ENCODE results near the gene SLC14A1. TPM values are rescaled to one million over a fixed set of nuclear protein-coding genes. Genes with fewer than 3 reads are reported as not detected.

SLC14A1 gene
- total and polyA plus RNA-seq, 2 of the 13 experiments (the other 11 are each of a cell fraction or from before 2014, with no cell fraction given): not detected

DNA sequence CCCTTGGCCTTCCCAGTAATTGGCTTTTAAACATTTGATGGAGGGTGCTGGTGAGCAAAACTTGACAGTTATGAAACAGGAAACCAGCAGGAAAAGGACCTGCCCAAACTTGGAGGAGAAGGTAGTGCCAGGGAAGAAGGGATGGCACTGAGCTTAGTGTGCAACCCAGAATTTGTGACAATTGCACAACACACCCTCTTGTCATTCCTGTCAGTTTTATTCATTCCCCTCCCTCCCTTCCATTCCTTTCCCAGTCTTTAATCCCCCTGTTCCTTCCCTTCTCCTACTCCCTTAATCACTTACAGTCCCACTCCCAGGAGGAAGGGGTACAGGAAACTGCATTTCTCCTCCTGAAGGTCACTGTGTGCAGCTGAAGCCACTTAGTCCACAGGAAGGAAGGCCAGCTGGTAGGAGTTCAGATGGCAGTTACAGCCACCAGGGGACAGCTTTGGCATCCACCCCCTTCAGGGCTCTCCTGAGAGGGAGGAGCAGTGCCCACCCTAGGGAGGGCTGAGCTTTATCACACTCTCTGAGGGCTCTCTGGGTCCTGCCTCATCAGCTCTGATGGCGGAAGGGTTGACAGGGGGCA, 77.5 kb downstream of the SLC14A1 start:
- Histone ChIP-seq H4K20me1 (ENCODE audit: insufficient read depth, low read length) (no peaks in the 10 kb centered on the region), H3K27ac (ENCODE audit: extremely low read length, insufficient read depth, low read length) (no peak overlapping the region), H2AFZ (ENCODE audit: low read length) (no peak overlapping the region), H3K9me3 (ENCODE audit: low read length) (no peaks in the 10 kb centered on the region), H3K79me2 (ENCODE audit: insufficient read depth, low read length) (no peaks in the 10 kb centered on the region), H3K4me1 (ENCODE audit: insufficient read depth, low read length) (no peaks in the 10 kb centered on the region), H3K9ac (ENCODE audit: insufficient read depth, low read depth, low read length) (no peak overlapping the region), H3K27me3 (ENCODE audit: control insufficient read depth in 1 of 2, insufficient read depth in 2 of 2, low read length in 2 of 2) (no peaks in the 10 kb centered on the region), H3K4me2 (ENCODE audit: low read depth, low read length) (no peak overlapping the region), H3K36me3 (replicated peaks in 1 of 2; ENCODE audit: control insufficient read depth in 1 of 2, insufficient read depth in 2 of 2, low read length in 2 of 2) (no peaks in the 10 kb centered on the region), H3K4me3 (replicated peaks in 1 of 3; ENCODE audit: insufficient read depth in 1 of 3, low read depth in 2 of 3, low read length in 3 of 3) (no peak overlapping the region)
- ChIA-PET POLR2A (no interaction called here), CTCF (ENCODE audit: low intra/inter-chr PET ratio, low total read pairs) (no interaction called here)
- ATAC-seq (no peak), DNase-seq (ENCODE audit: low spot score) (no peak), FAIRE-seq (no peak)
- in situ Hi-C loops (cut with HindIII; ENCODE audit: extremely low pct_ligation_motif_present, low pct_unique_long_range_greater_than_20kb): no loop called here
- TF ChIP-seq, protein P1, sequence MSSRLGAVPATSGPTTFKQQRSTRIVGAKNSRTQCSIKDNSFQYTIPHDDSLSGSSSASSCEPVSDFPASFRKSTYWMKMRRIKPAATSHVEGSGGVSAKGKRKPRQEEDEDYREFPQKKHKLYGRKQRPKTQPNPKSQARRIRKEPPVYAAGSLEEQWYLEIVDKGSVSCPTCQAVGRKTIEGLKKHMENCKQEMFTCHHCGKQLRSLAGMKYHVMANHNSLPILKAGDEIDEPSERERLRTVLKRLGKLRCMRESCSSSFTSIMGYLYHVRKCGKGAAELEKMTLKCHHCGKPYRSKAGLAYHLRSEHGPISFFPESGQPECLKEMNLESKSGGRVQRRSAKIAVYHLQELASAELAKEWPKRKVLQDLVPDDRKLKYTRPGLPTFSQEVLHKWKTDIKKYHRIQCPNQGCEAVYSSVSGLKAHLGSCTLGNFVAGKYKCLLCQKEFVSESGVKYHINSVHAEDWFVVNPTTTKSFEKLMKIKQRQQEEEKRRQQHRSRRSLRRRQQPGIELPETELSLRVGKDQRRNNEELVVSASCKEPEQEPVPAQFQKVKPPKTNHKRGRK (CRISPR knock-in tag; IDR thresholded peaks at IDR 0.05): no peak
- TF ChIP-seq, protein P2, sequence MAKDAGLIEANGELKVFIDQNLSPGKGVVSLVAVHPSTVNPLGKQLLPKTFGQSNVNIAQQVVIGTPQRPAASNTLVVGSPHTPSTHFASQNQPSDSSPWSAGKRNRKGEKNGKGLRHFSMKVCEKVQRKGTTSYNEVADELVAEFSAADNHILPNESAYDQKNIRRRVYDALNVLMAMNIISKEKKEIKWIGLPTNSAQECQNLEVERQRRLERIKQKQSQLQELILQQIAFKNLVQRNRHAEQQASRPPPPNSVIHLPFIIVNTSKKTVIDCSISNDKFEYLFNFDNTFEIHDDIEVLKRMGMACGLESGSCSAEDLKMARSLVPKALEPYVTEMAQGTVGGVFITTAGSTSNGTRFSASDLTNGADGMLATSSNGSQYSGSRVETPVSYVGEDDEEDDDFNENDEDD (CRISPR knock-in tag; IDR thresholded peaks at IDR 0.05; ENCODE audit: borderline replicate concordance): no peak
- no peak for TF ChIP-seq ZNF20 (CRISPR knock-in tag; IDR thresholded peaks at IDR 0.05)
- TF ChIP-seq ZKSCAN1 (IDR thresholded peaks at IDR 0.05; ENCODE audit: low read length): no peak
- TF ChIP-seq ZNF652 (CRISPR knock-in tag; IDR thresholded peaks at IDR 0.05; ENCODE audit: borderline replicate concordance, low read depth): no peak
- TF ChIP-seq EHMT2 (IDR thresholded peaks at IDR 0.05; ENCODE audit: borderline replicate concordance, low read depth, low read length): no peak
- no peak for TF ChIP-seq CEBPB (IDR thresholded peaks at IDR 0.05; ENCODE audit: borderline replicate concordance, low read depth, low read length)
- TF ChIP-seq, protein P3, sequence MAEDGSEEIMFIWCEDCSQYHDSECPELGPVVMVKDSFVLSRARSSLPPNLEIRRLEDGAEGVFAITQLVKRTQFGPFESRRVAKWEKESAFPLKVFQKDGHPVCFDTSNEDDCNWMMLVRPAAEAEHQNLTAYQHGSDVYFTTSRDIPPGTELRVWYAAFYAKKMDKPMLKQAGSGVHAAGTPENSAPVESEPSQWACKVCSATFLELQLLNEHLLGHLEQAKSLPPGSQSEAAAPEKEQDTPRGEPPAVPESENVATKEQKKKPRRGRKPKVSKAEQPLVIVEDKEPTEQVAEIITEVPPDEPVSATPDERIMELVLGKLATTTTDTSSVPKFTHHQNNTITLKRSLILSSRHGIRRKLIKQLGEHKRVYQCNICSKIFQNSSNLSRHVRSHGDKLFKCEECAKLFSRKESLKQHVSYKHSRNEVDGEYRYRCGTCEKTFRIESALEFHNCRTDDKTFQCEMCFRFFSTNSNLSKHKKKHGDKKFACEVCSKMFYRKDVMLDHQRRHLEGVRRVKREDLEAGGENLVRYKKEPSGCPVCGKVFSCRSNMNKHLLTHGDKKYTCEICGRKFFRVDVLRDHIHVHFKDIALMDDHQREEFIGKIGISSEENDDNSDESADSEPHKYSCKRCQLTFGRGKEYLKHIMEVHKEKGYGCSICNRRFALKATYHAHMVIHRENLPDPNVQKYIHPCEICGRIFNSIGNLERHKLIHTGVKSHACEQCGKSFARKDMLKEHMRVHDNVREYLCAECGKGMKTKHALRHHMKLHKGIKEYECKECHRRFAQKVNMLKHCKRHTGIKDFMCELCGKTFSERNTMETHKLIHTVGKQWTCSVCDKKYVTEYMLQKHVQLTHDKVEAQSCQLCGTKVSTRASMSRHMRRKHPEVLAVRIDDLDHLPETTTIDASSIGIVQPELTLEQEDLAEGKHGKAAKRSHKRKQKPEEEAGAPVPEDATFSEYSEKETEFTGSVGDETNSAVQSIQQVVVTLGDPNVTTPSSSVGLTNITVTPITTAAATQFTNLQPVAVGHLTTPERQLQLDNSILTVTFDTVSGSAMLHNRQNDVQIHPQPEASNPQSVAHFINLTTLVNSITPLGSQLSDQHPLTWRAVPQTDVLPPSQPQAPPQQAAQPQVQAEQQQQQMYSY (CRISPR knock-in tag; IDR thresholded peaks at IDR 0.05): no peak
- TF ChIP-seq, protein P4, sequence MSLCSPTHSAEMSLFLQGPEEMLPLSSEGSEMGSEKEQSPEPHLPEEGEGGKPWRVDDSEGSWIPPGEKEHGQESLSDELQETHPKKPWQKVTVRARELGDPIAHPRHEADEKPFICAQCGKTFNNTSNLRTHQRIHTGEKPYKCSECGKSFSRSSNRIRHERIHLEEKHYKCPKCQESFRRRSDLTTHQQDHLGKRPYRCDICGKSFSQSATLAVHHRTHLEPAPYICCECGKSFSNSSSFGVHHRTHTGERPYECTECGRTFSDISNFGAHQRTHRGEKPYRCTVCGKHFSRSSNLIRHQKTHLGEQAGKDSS (CRISPR knock-in tag; IDR thresholded peaks at IDR 0.05; ENCODE audit: borderline replicate concordance, low read depth): no peak
- TF ChIP-seq NR2F1 (CRISPR knock-in tag; IDR thresholded peaks at IDR 0.05): no peak
- TF ChIP-seq, protein P5, sequence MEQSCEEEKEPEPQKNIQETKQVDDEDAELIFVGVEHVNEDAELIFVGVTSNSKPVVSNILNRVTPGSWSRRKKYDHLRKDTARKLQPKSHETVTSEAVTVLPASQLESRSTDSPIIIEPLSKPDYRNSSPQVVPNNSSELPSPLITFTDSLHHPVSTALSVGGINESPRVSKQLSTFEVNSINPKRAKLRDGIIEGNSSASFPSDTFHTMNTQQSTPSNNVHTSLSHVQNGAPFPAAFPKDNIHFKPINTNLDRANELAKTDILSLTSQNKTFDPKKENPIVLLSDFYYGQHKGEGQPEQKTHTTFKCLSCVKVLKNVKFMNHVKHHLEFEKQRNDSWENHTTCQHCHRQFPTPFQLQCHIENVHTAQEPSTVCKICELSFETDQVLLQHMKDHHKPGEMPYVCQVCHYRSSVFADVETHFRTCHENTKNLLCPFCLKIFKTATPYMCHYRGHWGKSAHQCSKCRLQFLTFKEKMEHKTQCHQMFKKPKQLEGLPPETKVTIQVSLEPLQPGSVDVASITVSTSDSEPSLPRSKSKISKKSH (CRISPR knock-in tag; IDR thresholded peaks at IDR 0.05; ENCODE audit: borderline replicate concordance): no peak
- TF ChIP-seq ZNF333 (CRISPR knock-in tag; IDR thresholded peaks at IDR 0.05; ENCODE audit: borderline replicate concordance): no peak
- no peak for TF ChIP-seq RCOR2 (CRISPR knock-in tag; IDR thresholded peaks at IDR 0.05)
- TF ChIP-seq PLRG1 (conservative IDR thresholded peaks at IDR 0.05): no peak
- no peak for TF ChIP-seq XBP1 (CRISPR knock-in tag; IDR thresholded peaks at IDR 0.05)
- BruUV-seq (replicated peaks): no TSS peak
- WGBS (ENCODE audit: low lambda C conversion rate): 100% methylated on average over 1 of the region's 1 CpG
- intact Hi-C loops (cut with micrococcal nuclease; ENCODE audit: unreplicated experiment): no loop called here

Data from HepG2 (cell line).